HepG2 (cell line): ENCODE data around the gene MYLK. TPM values are rescaled to one million over a fixed set of nuclear protein-coding genes. Genes with fewer than 3 reads are reported as not detected.

Experiments used
- ATAC-seq: fragments of 200-7000 bp; cut with Tn5 transposase; 3 replicates; pipeline ENCODE4 v1.9.1; 2020; ENCODE audit warnings: mild to moderate bottlenecking, moderate library complexity
- BruUV-seq: library from RNA; stranded (reverse); fragments of 400-500 nt; replicated peaks from 2 replicates; lab custom pipeline; 2021; lab: Mats Ljungman, UMichigan
- CTCF ChIA-PET: fragments of 300-600 bp; formaldehyde crosslinking; extraction: SDS; loops from one replicate; lab custom pipeline; 2021; ENCODE audit warnings: low total read pairs, inconsistent platforms, low intra/inter-chr PET ratio; lab: Yijun Ruan, JAX
- POLR2A ChIA-PET: fragments of 350-600 bp; sonication (Branson Sonifier 250); formaldehyde crosslinking; loops from one replicate; lab custom pipeline; 2020; ENCODE audit warnings: antibody characterized with exemption, inconsistent platforms; lab: Yijun Ruan, JAX
- DNase-seq: peaks from one replicate; pipeline ENCODE4 v3.0.0-alpha.2; 2015; ENCODE audit warnings: low spot score
- FAIRE-seq: peaks from 3 replicates; lab custom pipeline; 2011; peaks lifted over from hg19 to GRCh38; lab: Jason Lieb, UNC
- H2AFZ ChIP-seq: one replicate; pipeline ENCODE4 v1.6.1; 2011; ENCODE audit warnings: low read length, inconsistent platforms
- H3K27ac ChIP-seq: fragments of 300-600 bp; 3 replicates; pipeline ENCODE4 v1.8.0; 2011; ENCODE audit warnings: mixed run types, mild to moderate bottlenecking, mixed read lengths, low read length, inconsistent platforms; ENCODE audit not compliant: insufficient read depth; ENCODE audit errors: extremely low read length
- H3K27me3 ChIP-seq, 2 experiments: fragments of 200-600 bp in 1 of 2; 2 replicates in 1 of 2; 3 replicates in 1 of 2; pipeline versions ENCODE4 v1.6.0 to v1.8.0; 2011; ENCODE audit warnings: low read length in 2 of 2, mild to moderate bottlenecking in 2 of 2, moderate library complexity in 2 of 2, inconsistent platforms in 1 of 2; ENCODE audit not compliant: insufficient read depth in 2 of 2, control insufficient read depth in 1 of 2
- H3K36me3 ChIP-seq, 2 experiments: fragments of 200-600 bp in 1 of 2; replicated peaks in 1 of 2; 2 replicates in 1 of 2; 3 replicates in 1 of 2; pipeline versions ENCODE4 v1.5.1 to v1.8.0; 2011; ENCODE audit warnings: low read length in 2 of 2, inconsistent platforms in 1 of 2; ENCODE audit not compliant: insufficient read depth in 2 of 2, control insufficient read depth in 1 of 2
- H3K4me1 ChIP-seq: 2 replicates; pipeline ENCODE4 v1.5.1; 2012; ENCODE audit warnings: low read length, inconsistent platforms; ENCODE audit not compliant: insufficient read depth
- H3K4me2 ChIP-seq: 2 replicates; pipeline ENCODE4 v1.6.0; 2011; ENCODE audit warnings: low read depth, low read length, inconsistent platforms
- H3K4me3 ChIP-seq, 3 experiments: fragments of 200-600 bp in 1 of 3; sonication (generic), shearing (Covaris generic) in 1 of 3; replicated peaks in 1 of 3; 2 replicates each; pipeline ENCODE4 v1.5.1; 2011 to 2016; ENCODE audit warnings: low read length in 3 of 3, inconsistent platforms in 2 of 3, low read depth in 2 of 3, mild to moderate bottlenecking in 2 of 3, control low read depth in 1 of 3, mixed read lengths in 1 of 3; ENCODE audit not compliant: insufficient read depth in 1 of 3
- H3K79me2 ChIP-seq: one replicate; pipeline ENCODE4 v1.6.1; 2011; ENCODE audit warnings: low read length, inconsistent platforms; ENCODE audit not compliant: insufficient read depth
- H3K9ac ChIP-seq: 2 replicates; pipeline ENCODE4 v1.6.0; 2011; ENCODE audit warnings: mild to moderate bottlenecking, low read depth, low read length, inconsistent platforms; ENCODE audit not compliant: insufficient read depth
- H3K9me3 ChIP-seq: 2 replicates; pipeline ENCODE4 v1.5.1; 2012; ENCODE audit warnings: mild to moderate bottlenecking, low read length
- H4K20me1 ChIP-seq: 2 replicates; pipeline ENCODE4 v1.6.0; 2011; ENCODE audit warnings: inconsistent platforms, mild to moderate bottlenecking, low read length, moderate library complexity; ENCODE audit not compliant: insufficient read depth
- ARHGAP35 ChIP-seq: sonication (generic); formaldehyde crosslinking; IDR thresholded peaks from 2 replicates; pipeline ENCODE4 v1.9.0; 2022; ENCODE audit warnings: mild to moderate bottlenecking, inconsistent platforms, moderate library complexity, missing genetic modification reagents, borderline replicate concordance
- CBX5 ChIP-seq: sonication (generic); formaldehyde crosslinking; IDR thresholded peaks from 2 replicates; pipeline ENCODE4 v1.4.0; 2020; ENCODE audit warnings: missing genetic modification reagents, borderline replicate concordance
- EP300 ChIP-seq, 3 experiments: sonication (generic) in 1 of 3; formaldehyde crosslinking in 1 of 3; IDR thresholded peaks; 2 replicates each; pipeline versions ENCODE4 v1.5.1 to v1.6.1; 2011 to 2020; ENCODE audit warnings: low read depth in 2 of 3, low read length in 2 of 3, borderline replicate concordance in 1 of 3, improper control_type of control experiment in 1 of 3, mild to moderate bottlenecking in 1 of 3, missing genetic modification reagents in 1 of 3, moderate library complexity in 1 of 3
- FOXJ3 ChIP-seq: sonication (generic); formaldehyde crosslinking; IDR thresholded peaks from 2 replicates; pipeline ENCODE4 v1.4.0; 2020; ENCODE audit warnings: missing genetic modification reagents, mild to moderate bottlenecking, borderline replicate concordance
- HNRNPL ChIP-seq: fragments of 200-400 bp; formaldehyde crosslinking; IDR thresholded peaks from 2 replicates; pipeline ENCODE4 v1.6.1; 2017; ENCODE audit warnings: mild to moderate bottlenecking, low read depth, low read length
- IRX3 ChIP-seq: sonication (generic); formaldehyde crosslinking; IDR thresholded peaks from 2 replicates; pipeline ENCODE4 v1.8.1; 2023; ENCODE audit warnings: mild to moderate bottlenecking, low read depth, missing genetic modification reagents, borderline replicate concordance
- KLF12 ChIP-seq: sonication (generic); formaldehyde crosslinking; IDR thresholded peaks from 2 replicates; pipeline ENCODE4 v1.4.0; 2020; ENCODE audit warnings: missing genetic modification reagents, borderline replicate concordance
- MIER3 ChIP-seq: IDR thresholded peaks from 2 replicates; pipeline ENCODE4 v1.6.1; 2016; ENCODE audit warnings: missing compliant biosample characterization, borderline replicate concordance
- NCOR1 ChIP-seq: fragments of 200-600 bp; sonication (generic); IDR thresholded peaks from 2 replicates; pipeline ENCODE4 v1.7.0; 2017; ENCODE audit warnings: antibody characterized with exemption, low read length, borderline replicate concordance
- PAF1 ChIP-seq: IDR thresholded peaks from 2 replicates; pipeline ENCODE4 v1.6.1; 2016; ENCODE audit warnings: missing genetic modification reagents, missing compliant biosample characterization
- PLRG1 ChIP-seq: fragments of 450-650 bp; conservative IDR thresholded peaks from 2 replicates; pipeline ENCODE4 v1.6.1; 2016
- REXO4 ChIP-seq: sonication (generic); formaldehyde crosslinking; IDR thresholded peaks from 2 replicates; pipeline ENCODE4 v1.8.0; 2022; ENCODE audit warnings: missing genetic modification reagents, mild to moderate bottlenecking, borderline replicate concordance
- SALL1 ChIP-seq: sonication (generic); formaldehyde crosslinking; IDR thresholded peaks from 2 replicates; pipeline ENCODE4 v1.8.0; 2022; ENCODE audit warnings: mild to moderate bottlenecking, missing genetic modification reagents
- TEF ChIP-seq: sonication (generic); formaldehyde crosslinking; IDR thresholded peaks from 2 replicates; pipeline ENCODE4 v1.5.0; 2020; ENCODE audit warnings: missing genetic modification reagents
- ZC3H13 ChIP-seq: sonication (generic); formaldehyde crosslinking; IDR thresholded peaks from 2 replicates; pipeline ENCODE4 v1.8.1; 2023; ENCODE audit warnings: mild to moderate bottlenecking, missing genetic modification reagents, moderate library complexity
- ZNF251 ChIP-seq: sonication (generic); formaldehyde crosslinking; IDR thresholded peaks from 2 replicates; pipeline ENCODE4 v1.9.0; 2021; ENCODE audit warnings: mild to moderate bottlenecking, missing genetic modification reagents
- ZNF740 ChIP-seq: sonication (generic); formaldehyde crosslinking; IDR thresholded peaks from 2 replicates; pipeline ENCODE4 v1.4.0; 2020; ENCODE audit warnings: missing genetic modification reagents
- WGBS: methylation state at CpG from one replicate; pipeline ENCODE4 v1.1.6; 2017; ENCODE audit warnings: low lambda C conversion rate; 5-methylcytosine and 5-hydroxymethylcytosine counted together
- in situ Hi-C: cut with HindIII; loops from 2 replicates; pipeline ENCODE4 v1.10.0; 2017; ENCODE audit warnings: low pct_unique_long_range_greater_than_20kb; ENCODE audit not compliant: extremely low pct_ligation_motif_present
- intact Hi-C: fragments of 100-400 bp; cut with micrococcal nuclease; formaldehyde crosslinking; loops from one replicate; pipeline ENCODE4 v1.10.0; 2022; ENCODE audit not compliant: unreplicated experiment
- polyA plus RNA-seq, 8 experiments: library from polyadenylated mRNA; depleted of rRNA in 3 of 8; stranded (reverse) in 7 of 8; unstranded in 1 of 8; fragments of >200 nt; fragmentation: Illumina TruSeq in 4 of 8; extraction: Trizol in 4 of 8; gene quantifications; 2 replicates each; pipeline versions ENCODE4 v1.2.1 to v1.2.3, GENCODE V29; 2011 to 2016; ENCODE audit warnings: low read depth in 4 of 8, missing spikeins in 1 of 8, mixed read lengths in 1 of 8; ENCODE audit not compliant: insufficient read depth in 1 of 8
- total RNA-seq, 5 experiments: library from RNA; depleted of rRNA; stranded (reverse); fragments of >200 nt; fragmentation: Illumina TruSeq; extraction: Trizol; gene quantifications; 2 replicates each; pipeline ENCODE4 v1.2.3, GENCODE V29; 2016; ENCODE audit warnings: low read depth in 1 of 5
- TF ChIP-seq, protein P1 (sequence below): fragments of 450-650 bp; IDR thresholded peaks from 2 replicates; pipeline ENCODE4 v1.6.1; 2017

MYLK gene
- total and polyA plus RNA-seq, 2 of the 13 experiments (the other 11 are each of a cell fraction or from before 2014, with no cell fraction given) = 10.6 to 34.9 TPM

GRCh38 chr3:123657568-123657967 lies 226.6 kb downstream of the MYLK start:
- no peaks in the 10 kb centered on the region for H4K20me1 ChIP-seq
- no peak overlapping the region for H3K27ac ChIP-seq
- peaks cover 20% of the 10 kb centered on the region for H3K4me1 ChIP-seq
- WGBS = 97% methylated on average over 6 of the region's 6 CpGs
- intact Hi-C loops (no loop called here), in situ Hi-C loops (loop anchor here (5.0 kb wide), 1 partner anchor 40 kb away; no protein-coding TSS in a partner anchor)
- no peak for FAIRE-seq
- TF ChIP-seq PLRG1 (no peak), NCOR1 (no peak), SALL1 (CRISPR knock-in tag) (0 out of 2 replicates have a peak, but pooled peaks have one; percentile 14), ZC3H13 (CRISPR knock-in tag) (no peak)
- no peak overlapping the region for H3K4me3 ChIP-seq
- H3K4me2 ChIP-seq = no peak overlapping the region
- H2AFZ ChIP-seq = no peak overlapping the region
- ChIA-PET POLR2A (no interaction called here), CTCF (no interaction called here)
- H3K9me3 ChIP-seq = no peaks in the 10 kb centered on the region
- H3K9ac ChIP-seq = no peak overlapping the region
- H3K27me3 ChIP-seq = no peaks in the 10 kb centered on the region
- H3K79me2 ChIP-seq = no peaks in the 10 kb centered on the region
- ATAC-seq = no peak
- H3K36me3 ChIP-seq = peaks cover 12 to 37% of the 10 kb centered on the region in 2 experiments
- DNase-seq = no peak
- BruUV-seq = no TSS peak

- Histone ChIP-seq H3K9me3 (no peaks in the 10 kb centered on the region), H3K27ac (no peak overlapping the region), H3K9ac (no peak overlapping the region), H3K36me3 (peaks cover 12 to 38% of the 10 kb centered on the region in 2 experiments), H2AFZ (no peak overlapping the region), H3K4me1 (peaks cover 21% of the 10 kb centered on the region), H3K79me2 (no peaks in the 10 kb centered on the region), H4K20me1 (no peaks in the 10 kb centered on the region), H3K4me2 (no peak overlapping the region), H3K4me3 (no peak overlapping the region), H3K27me3 (no peaks in the 10 kb centered on the region)
- ChIA-PET POLR2A (no interaction called here), CTCF (no interaction called here)
- 97% methylated on average over 9 of the region's 10 CpGs for WGBS
- no TSS peak for BruUV-seq
- in situ Hi-C loops = loop anchor here (5.0 kb wide), 1 partner anchor 40 kb away; no protein-coding TSS in a partner anchor
- ATAC-seq (no peak), FAIRE-seq (no peak), DNase-seq (no peak)
- intact Hi-C loops = no loop called here
- TF ChIP-seq IRX3 (CRISPR knock-in tag) (no peak), FOXJ3 (no peak), KLF12 (no peak), CBX5 (no peak), REXO4 (no peak), PAF1 (CRISPR knock-in tag) (no peak), EP300 (IDR thresholded peaks at IDR 0.05; ENCODE audit: low read depth in 2 of 2, low read length in 2 of 2) (no peak), EP300 (CRISPR knock-in tag; IDR thresholded peaks at IDR 0.05; ENCODE audit: borderline replicate concordance) (no peak), ZNF251 (CRISPR knock-in tag) (no peak), TEF (CRISPR knock-in tag) (no peak), HNRNPL (no peak), MIER3 (CRISPR knock-in tag) (no peak), ARHGAP35 (no peak), ZNF740 (CRISPR knock-in tag) (no peak)
- TF ChIP-seq, protein P1, sequence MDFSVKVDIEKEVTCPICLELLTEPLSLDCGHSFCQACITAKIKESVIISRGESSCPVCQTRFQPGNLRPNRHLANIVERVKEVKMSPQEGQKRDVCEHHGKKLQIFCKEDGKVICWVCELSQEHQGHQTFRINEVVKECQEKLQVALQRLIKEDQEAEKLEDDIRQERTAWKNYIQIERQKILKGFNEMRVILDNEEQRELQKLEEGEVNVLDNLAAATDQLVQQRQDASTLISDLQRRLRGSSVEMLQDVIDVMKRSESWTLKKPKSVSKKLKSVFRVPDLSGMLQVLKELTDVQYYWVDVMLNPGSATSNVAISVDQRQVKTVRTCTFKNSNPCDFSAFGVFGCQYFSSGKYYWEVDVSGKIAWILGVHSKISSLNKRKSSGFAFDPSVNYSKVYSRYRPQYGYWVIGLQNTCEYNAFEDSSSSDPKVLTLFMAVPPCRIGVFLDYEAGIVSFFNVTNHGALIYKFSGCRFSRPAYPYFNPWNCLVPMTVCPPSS = no peak
Observed at GRCh38 chr3:123657111-123657510, 227.0 kb downstream of the MYLK start.
